NCI-H146 treated with DMSO at 0.1 percent for 48 hours (cell line): ENCODE data around the gene SLC12A8.

ENCODE experiments used
- DNase-seq: peaks from one replicate; lab custom pipeline; 2025; ENCODE audit not compliant: unreplicated experiment; lab: John Stamatoyannopoulos, UW

Gene SLC12A8

DNA sequence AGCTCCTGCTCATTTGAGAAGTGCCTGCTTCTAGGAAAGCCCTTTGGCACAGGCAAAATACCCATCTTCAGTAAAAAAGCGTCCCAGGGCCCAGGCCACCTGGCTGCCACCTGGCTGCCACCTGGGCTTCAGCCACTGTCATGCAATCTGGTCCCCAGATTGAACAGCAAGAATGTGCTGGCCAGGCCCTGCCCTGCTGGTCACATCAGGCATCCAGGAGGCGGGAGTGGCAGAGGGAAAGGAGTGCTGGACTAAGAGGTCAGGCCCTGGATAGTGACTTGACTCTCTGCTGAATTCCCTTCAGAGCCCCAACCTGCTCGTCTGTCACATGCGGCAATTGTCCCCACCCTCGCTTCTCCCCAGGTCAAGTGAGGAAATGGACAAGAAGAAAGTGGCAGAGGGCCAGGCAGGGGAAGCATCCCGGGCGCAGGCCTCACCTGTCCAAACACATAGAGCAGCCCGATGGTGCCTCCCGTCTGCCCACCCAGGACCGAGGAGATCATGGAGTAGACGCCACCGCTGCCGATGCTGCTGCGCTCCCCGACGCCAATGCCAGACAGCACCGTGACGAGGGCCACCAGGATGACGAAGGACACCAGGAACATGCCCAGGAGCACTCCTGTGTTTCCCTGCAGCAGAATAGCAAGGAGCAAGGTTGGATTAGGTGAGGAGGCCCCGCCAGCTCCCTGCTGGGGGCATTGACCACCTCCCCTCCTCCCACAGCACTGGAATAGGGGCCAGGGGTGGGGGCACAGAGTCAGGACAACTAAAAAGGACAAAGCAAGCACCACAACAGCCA is 25.5 kb downstream of the SLC12A8 start:
- no peak for DNase-seq

DNA sequence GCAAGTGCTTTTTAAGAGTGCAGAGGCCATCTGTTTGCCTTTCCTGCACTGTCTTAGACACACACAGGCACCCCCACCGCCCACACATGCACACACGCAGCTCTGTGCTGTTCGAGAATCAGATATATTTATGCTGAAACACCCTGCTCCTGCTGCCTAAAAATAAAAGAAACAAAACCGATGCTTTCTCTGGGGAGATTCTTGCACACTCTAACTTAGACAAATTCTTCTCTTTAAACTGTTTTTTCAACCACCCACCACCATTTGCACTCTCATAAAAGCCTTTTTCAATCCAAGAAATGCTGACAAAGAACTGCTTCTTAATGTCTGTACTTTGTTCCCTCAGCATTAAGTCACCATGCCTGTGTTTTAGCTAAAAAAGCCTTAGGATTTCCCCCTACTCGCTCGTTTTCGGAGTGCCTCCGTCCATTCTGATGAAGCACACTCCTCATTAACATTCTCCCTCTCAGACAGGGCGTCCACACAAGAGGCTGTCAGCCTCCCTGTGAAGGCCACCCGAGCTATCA is 26.2 kb downstream of the SLC12A8 start:
- no peak for DNase-seq

DNA sequence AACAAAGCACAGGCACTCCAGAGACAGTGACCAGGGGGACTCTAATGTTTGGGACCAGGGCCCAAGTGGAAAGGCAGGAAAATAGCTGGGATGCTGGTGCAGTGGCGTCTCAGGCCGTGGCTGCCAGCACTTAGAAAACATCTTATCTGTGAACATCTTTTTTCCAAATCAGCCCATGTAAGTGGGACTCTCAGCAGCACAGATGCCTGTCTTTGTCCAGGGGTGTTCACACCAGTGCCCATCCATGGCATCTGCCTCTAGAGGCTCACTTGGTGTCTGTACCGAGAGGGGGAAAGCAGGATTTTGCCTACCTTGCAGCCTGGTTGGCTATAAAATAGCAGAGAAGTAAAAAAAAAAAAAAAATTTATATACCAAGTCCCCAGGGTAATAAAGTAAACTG is 26.7 kb downstream of the SLC12A8 start:
- no peak for DNase-seq

DNA sequence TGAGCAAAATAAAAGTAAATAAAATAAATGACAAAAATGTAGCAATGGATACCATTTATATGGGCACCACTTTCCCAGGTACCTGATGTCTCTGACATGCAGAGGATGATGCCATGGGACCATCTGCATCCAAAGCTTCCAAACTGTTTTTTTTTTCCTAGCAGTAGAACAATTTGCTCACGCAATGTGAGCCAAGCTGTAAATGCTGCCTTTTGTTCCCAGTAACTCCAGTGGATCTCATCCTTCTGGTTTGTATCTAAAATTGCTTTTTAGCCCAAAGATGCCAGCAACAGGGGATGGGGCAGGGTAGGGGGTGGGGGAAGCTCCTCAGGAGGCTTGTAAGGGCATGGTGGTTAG is 32.7 kb downstream of the SLC12A8 start:
- no peak for DNase-seq

DNA sequence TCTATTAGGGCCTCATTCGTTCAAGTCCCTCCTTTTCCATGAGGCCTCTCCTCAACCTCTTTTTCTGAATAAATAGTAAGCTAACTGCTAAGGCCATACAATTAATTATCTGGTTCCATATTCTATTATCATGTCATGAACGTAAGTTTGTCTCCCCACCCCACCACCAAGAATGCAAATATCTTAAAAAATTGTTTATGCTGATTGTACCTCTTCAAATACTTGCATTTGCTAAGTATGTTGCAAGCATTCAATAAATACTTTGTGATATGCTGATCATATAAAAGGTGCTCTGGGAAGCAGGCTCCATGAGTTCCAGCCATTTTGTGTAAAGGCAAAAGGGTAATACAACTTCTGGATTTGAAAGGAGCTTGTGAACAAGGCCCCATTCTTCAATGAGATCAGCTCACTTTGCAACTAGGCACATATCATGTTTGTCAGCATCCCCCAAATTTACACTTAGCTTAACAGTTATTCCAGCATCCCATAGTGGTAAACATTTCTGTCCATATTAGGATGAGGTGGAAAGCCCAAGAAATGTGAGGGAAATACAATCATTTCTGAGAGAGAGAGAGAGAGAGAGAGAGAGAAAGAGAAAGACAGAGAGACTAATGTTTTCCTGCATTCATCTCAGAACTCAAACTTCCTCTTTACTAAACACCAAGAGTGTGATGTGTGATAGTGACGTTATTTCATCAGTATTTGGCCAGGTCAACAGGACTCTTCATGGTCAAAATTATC is 33.2 kb downstream of the SLC12A8 start:
- no peak for DNase-seq

DNA sequence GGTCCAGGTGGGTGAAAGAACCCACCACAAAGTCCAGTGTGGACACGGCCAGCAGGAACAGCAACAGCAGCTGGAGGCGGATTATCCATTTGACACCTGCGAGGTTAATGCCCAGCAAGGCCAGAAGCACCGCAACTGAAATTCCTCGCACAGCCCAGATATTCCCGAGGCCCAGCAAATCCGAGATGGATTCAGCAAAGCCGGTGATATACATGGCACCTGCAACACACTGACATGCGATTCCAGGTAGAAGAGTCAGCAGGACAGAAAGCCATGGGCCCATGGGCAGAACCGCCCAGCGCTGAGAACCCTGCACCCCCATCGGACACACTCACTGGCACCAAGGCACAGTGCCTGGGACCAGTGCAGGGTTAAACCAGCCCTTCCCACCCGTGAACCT is 34.8 kb downstream of the SLC12A8 start:
- no peak for DNase-seq

DNA sequence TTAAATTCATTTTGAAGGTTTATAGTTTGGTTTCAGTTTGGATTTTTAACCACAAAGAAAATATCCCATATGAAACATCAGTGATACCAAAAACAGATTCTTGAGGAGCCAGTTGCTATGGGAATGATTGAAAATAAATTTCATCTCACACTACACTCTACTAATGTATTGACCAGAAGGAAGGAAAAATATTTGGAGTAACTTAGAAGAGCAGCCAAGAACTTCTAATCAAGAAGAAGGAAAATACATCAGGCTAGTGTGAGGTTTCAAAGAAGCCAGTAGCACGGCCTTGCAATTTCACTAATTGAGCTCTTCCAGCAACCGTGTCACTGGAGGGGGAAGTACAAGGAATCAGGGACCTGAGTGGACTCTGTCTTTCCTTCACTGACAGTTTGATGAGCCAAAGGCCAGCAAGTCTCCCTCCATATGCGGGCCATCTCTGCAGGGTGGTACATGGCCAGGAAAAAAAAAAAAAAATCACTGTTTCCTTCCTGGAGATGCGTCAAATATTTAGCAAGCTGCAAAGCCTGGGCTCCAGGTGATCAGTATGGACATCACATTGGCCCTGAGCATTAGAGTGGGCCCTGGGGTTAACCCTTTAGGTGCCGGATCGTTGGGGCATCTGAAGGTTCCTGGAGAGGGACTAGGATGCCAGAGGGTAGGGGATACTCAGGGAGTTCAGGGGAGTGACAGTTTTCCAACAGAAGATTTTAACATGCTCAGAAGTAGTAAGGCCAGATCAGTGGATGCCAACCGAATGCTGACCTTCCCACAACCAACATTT is 37.1 kb downstream of the SLC12A8 start:
- DNase-seq: no peak

DNA sequence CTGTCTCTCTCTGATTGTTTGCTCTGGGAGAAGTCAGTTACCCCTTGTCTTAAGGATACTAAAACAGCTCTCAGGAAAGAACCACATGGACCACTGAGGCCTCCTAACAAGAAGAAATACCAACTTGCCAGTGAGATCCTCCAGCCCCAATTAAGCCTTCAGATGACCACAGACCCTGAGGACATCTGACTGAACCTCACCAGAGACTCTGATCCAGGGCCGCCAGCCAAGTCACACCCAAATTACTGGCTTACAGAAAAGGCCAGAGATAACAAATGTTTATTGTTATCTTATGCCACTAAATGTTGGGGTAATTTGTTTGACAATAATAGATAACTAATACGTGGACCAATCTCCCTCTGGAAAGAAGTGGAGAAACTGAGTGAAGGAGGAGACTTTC is 40.2 kb downstream of the SLC12A8 start:
- DNase-seq: no peak

DNA sequence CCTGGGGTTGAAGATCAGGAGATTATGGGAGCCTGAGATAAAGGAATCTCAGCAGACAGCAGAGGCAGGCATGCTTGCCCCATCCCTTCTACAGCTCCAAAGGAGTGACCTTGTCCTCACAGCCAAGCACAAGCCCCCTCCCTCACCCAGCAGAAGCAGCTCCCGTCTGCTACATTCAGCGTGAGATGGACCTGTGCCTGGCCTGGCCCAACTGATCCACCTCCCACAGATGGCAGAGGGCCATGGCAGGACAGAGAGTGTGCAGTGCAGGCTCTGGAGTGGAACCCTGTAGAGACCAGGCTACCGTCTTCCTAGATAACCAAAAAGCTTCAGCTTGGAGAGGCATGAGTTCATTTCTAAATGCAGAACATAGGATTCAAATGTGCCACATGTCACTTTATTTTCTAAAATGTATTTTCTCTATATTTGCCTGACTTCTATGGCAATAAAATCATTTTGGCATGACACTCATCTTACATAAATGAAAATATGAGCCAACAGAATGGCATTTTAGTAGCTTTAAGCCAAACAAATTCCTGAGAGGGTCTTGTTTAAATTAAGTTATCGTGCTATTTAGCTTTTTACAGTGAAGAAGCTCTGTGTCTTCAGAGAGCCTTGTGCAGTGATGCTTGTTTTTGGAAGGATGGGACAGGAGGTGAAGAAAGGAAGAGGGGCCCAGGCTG is 43.7 kb downstream of the SLC12A8 start:
- DNase-seq: no peak

DNA sequence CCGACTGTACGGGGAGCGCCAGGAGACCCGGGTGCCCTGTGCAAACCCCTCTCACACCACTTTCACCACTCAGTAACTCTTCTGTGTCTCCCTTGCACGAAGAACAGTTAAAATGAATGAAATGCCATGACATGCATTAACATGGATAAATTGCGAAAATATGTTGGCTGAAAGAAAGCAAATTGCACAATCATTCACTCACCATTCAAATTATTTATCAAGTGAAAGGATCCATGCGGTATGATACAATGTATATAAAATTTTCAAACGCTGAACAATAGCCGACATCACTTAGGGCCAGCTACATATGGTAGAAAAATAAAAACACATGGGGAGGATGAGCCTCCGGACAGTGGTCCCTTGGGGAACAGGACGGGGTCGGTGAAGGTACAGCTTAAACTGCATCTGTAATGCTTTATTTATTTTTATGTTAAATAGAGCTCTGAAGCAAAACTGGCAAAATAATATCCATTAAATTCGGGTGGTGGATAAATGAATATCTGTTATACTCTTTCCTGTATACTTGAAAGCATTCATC is 45.9 kb downstream of the SLC12A8 start:
- DNase-seq: no peak

DNA sequence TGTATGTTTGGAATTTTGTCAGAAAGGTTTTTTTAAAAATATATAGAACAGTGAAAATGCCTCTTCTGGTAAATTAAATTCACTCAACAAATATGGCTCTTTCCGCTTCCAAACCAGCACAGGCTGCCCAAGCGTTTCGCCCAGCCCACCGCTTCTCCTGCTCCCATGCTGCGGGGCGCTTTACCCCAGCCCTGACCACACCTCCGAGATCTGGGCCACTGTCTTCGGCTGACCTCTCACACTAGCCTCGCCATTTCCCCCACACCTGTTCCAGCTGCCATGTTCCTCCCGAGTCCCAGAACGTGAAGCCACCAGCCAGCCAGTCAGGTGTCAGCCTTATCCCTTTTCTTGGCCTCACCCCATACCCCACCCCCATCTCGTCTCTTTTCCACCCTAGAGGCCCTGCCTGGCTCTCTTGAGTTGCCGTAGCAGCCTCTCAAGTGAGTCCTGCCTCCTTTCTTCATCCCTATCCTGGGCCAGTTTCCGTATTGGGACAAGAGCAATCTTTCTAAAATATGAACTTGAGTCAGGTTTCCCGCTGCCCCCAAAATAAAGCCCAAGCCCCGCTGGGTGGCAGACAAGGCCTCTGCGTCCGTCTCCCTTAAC is 46.5 kb downstream of the SLC12A8 start:
- DNase-seq: no peak

DNA sequence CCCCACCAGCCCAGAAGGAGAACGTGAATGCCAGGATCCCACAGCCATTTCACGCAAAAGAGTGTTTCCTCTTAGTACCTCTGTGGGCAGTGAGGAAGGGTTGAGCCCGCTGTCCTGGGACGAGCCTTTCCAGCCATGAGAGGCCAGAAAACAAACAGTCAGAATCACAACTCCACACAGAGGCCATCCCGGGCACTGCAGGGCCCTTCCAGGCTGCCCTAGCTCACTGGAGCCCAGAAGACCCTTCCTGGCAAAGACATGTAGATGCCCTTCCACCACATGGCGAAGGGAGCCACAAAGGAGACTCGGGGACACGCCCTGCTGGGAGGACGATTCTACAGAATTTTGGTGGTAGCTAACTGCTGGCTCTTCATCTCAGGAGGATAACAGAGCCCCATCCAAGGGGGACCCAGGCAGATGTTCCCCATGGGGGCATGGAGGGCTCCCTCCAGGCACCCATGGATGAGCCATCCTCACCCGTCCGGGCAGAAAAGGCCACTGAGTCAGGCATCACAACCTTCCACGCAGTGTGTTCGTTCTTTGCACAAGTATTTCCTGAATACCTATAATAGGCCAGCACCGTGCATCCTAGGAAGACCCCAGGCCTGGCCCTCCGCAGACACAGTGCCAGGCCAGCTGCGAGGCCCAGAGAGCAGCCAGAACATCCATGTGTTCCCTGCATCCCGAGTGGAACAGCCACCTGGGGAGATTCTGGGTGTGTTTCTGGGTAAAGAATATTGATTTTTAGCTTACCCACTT is 47.2 kb downstream of the SLC12A8 start:
- DNase-seq: no peak

DNA sequence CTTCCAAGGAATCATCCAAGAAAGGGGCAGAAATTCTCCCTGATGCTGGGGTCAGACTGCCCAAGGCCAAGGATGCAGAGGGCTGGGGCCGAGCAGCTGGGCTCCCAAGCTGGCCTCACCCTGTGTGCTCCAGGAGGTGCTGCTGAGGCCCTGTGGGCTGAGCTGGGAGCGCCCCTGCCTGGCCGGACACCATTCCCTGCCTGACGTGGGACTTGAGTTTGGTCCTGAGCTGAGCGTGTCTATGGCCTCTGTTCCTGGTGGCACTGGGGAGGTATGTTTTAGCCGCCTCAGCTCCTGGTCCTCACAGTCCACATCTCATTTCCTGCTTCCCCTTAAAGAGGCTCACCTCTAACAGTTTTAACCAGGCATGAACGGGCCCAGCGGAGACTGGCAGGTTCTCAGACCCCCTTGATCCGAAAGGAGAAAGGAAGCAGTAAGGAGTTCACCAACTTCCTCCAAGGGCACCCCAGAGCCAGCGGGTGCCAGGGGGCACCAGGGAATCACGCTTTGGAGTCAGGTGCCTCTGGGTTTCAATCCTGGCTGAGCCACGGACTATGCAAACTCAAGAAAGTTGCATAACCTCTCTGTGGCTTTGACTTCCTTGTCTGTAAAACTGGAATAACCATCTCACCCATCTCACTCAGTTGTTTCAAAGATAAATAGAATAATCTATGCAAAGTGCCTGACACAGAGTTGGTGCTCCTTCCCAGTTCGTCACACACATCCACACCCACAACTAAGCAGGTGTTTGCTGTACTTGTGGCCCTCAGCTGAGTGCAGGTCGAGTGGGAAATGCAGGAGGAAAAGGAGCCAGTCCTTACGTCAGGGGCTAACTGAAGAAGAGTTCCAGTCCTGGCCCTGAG is 48.6 kb downstream of the SLC12A8 start:
- no peak for DNase-seq

DNA sequence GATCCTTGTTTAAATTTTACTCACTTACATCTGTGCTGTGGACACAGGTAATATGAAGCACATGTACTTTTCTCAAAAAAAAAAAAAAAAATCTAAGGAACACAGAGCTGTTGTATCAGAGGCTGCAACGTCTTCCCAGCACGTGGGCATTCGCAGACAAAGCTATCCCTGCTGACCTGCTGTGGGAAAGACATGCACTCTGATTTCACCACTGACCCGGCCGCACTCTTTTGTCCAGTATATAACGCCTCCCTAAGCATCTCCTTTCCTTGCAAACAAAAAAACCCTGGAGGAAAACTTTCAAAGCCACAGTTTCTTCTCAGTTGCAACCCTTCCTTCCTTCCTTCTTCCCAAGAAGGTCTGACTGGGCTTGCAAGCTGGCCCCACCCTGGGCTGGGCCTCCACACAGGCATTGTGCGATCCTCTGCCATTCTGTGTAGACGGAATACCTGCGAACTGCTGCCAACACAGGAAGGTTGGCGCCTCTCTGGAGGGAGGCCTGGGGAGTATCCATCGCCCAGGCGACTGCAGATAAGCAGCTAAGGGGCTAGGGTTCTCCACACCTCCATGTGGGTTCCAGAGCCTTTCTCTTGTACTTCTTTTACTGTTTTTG is 50.8 kb downstream of the SLC12A8 start:
- DNase-seq: no peak

DNA sequence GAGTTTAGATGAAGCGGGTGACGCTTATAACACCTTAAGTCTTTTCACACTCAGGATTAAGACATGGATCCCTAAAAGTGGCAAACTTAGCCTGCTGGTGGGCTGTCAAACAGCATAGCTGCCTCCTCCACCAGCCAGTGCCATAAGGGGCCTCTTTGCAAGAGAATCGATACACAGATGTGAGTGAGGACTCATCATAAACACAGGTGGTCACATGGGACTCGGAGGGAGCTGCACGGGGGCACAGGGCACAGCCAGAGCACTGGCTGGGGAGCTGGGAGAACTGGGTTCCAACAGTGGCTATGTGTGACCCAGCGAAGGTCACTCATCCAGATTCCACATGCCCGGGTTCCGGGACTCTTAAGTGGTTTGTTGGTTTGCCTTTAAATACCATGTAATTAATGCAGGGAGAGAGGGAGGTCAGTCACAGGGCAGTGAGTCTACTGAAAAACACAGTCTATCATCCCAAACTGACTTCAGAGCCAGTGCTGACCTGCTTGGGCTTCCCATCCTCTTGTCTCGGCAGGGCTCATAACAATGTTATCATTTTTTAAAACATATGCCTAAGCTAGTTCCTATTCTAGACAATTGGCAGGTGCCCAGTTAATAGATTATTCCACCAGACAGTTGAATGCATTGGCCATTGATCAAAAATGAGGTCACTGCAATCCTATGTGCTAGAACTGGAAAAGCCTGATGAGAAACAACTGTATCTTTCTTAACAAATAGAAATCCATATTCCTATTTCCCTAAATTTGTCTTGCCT is 51.8 kb downstream of the SLC12A8 start:
- DNase-seq: peak; percentile 82

DNA sequence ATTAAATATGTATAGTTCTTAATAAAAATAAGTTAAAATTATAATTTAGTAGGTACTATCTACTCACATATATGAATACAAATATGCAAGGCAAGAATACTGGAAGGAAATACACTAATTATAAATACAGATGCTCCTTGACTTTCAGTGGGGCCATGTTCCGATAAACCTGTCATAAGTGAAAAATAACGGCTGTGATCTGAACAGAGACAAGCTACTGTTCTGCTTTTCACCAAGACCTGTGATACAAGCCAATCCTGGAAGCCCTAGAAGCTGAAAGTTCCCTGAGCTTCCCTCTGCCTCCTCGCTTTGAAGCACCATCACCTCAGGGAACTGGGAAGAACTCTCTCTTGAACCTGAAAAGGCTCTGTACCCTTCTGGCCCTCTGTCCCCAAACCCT is 55.4 kb downstream of the SLC12A8 start:
- DNase-seq: no peak

DNA sequence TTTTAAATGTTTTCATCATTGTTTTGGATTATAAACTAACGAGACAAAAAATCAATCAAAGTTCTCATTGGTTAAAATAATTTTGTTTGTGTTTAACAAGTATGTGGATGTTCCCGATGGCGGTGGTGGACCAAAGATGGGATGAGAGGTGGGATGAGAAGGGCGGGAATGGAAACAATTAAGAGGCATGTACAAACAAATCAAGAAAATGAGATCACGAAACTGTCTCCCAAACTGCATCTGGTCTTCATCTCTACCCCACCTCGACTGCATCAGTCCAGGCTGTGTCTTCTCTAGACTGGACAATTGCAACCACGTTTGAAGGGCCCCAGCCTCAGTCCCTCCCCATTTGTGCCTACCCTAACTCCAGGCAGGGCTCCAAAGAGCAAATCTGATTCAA is 56.1 kb downstream of the SLC12A8 start:
- DNase-seq: no peak
